IPS DF 19.7 (cell line): ENCODE data around the gene TRIM37.

ENCODE experiments used
- DNase-seq: peaks from one replicate; pipeline ENCODE4 v3.0.0-alpha.2; 2013; ENCODE audit warnings: low read depth, low spot score

TRIM37 gene

DNA sequence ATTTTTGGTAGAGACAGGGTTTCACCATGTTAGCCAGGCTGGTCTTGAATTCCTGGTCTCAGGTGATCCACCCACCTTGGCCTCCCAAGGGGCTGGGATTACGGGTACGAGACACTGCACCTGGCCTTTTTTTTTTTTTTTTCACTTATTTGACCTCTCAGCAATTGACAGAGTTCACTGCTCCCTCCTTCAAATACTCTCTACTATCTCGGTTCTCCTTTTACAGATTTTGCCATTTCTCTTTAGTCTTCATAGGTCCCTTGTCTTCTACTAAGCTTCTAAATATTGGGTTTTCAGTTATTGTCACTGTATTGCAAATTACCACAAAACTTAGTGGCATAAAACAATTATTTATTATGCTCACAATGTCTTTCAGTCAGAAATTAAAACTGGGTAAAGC lies 159.3 kb downstream of the TRIM37 start:
- DNase-seq, result no peak

DNA sequence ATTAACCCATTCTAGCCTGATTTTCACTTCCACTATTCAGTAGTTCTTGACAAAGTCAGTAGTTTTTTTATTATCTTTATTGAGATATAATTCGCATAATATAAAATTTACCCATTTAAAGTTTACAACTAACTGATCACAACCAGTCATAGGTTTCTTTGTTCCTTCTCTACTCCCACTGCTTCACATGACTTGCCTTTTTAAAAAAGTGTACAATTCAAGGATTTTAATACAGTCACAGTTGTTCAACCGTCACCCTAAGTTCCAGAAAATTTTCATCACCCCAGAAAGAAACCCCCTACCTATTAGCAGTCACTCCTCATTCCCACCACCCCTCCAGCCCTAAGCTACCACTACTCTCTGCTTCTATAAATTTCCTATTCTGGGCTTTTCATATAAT lies 162.5 kb downstream of the TRIM37 start:
- DNase-seq, result no peak

DNA sequence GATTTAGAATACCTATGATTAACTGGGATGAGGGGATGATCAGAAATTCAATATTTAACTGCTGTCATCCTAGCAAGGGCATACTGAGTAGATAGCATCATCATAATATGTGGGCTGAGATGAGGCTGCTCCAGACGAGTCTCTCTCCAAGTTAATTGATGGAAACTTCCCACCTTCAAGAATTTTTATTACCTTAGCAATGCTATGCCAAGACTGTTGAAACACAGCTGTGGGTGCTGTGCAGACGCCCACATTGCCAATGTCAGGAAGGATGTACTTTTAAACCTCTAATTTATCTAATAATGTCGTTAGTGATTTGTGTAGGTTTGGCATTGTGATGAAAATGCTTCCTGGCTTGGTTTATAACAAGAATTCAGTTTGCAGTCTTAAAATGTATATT lies 170.4 kb downstream of the TRIM37 start:
- no peak for DNase-seq

DNA sequence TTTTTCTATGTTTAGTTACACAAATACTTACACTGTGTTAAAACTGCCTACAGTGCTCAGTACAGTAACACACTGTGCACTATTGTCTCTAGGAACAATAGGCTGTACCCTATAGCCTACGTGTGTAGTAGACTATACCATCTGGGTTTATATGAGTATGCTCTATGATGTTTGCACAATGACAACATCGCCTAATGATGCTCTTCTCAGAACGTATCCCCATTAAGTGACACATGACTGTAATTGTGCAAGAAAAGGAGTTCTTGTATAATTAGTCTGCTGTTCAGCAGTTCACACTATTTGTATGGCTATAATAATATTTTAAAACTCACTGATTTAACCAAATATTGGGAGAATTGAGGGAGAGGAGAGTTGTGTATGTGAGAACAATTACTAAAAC lies 173.7 kb downstream of the TRIM37 start:
- DNase-seq, result no peak
